A549 (cell line): ENCODE data around the gene HIVEP3. TPM values are rescaled to one million over a fixed set of nuclear protein-coding genes. Genes with fewer than 3 reads are reported as not detected.

Source experiments
- ATAC-seq, 2 experiments: fragments of 200-7000 bp in 1 of 2; fragments of >200 bp in 1 of 2; cut with Nextera tagmentation in 1 of 2; cut with Tn5 transposase in 1 of 2; 3 replicates each; pipeline versions ENCODE4 v1.8.0 to v1.9.1; 2018 to 2020; ENCODE audit warnings: mild to moderate bottlenecking in 1 of 2, moderate library complexity in 1 of 2
- CTCF ChIA-PET: fragments of 300-600 bp; sonication (Branson Sonifier 250); formaldehyde crosslinking; extraction: SDS; loops from one replicate; lab custom pipeline; 2021; ENCODE audit warnings: antibody characterized with exemption, inconsistent platforms; lab: Yijun Ruan, JAX
- POLR2A ChIA-PET: fragments of 350-600 bp; formaldehyde crosslinking; extraction: SDS; loops from one replicate; lab custom pipeline; 2021; ENCODE audit warnings: antibody characterized with exemption, inconsistent platforms; lab: Yijun Ruan, JAX
- DNase-seq, 2 experiments: peaks; one replicate each; pipeline versions ENCODE4 v3.0.0 to v3.0.0-alpha.2; 2011 to 2016; ENCODE audit warnings: low read depth in 1 of 2, low spot score in 1 of 2
- FAIRE-seq: peaks from 2 replicates; lab custom pipeline; 2011; peaks lifted over from hg19 to GRCh38; lab: Jason Lieb, UNC
- H3K27ac ChIP-seq, 2 experiments: fragments of >200 bp; sonication (Bioruptor Twin); formaldehyde crosslinking; 3 replicates each; pipeline ENCODE4 v1.5.1; 2016 to 2017
- H3K4me1 ChIP-seq: fragments of >200 bp; sonication (Bioruptor Twin); formaldehyde crosslinking; 3 replicates; pipeline ENCODE4 v1.6.1; 2016
- H3K4me2 ChIP-seq: fragments of >200 bp; sonication (Bioruptor Twin); formaldehyde crosslinking; 3 replicates; pipeline ENCODE4 v1.6.1; 2016
- H3K4me3 ChIP-seq: fragments of >200 bp; sonication (Bioruptor Twin); formaldehyde crosslinking; 3 replicates; pipeline ENCODE4 v1.5.1; 2016
- H3K9me3 ChIP-seq: fragments of >200 bp; sonication (Bioruptor Twin); formaldehyde crosslinking; 3 replicates; pipeline ENCODE4 v1.6.1; 2016
- ATOH8 ChIP-seq: fragments of 250-450 bp; sonication (Bioruptor Pico); IDR thresholded peaks from 2 replicates; pipeline ENCODE4 v1.5.0; 2020; ENCODE audit warnings: low read depth, mild to moderate bottlenecking, moderate library complexity
- EHF ChIP-seq: fragments of 250-450 bp; sonication (Bioruptor Pico); IDR thresholded peaks from 2 replicates; pipeline ENCODE4 v1.5.0; 2020; ENCODE audit warnings: mild to moderate bottlenecking
- ELK1 ChIP-seq: fragments of 150-350 bp; IDR thresholded peaks from 2 replicates; pipeline ENCODE4 v1.6.1; 2014; ENCODE audit warnings: low read depth, mild to moderate bottlenecking, low read length
- ESRRA ChIP-seq: fragments of 150-350 bp; IDR thresholded peaks from 2 replicates; pipeline ENCODE4 v1.6.1; 2014; ENCODE audit warnings: mild to moderate bottlenecking, low read length, borderline replicate concordance
- FOSL2 ChIP-seq, 2 experiments: fragments of 450-650 bp in 1 of 2; fragments of >200 bp in 1 of 2; sonication (Bioruptor Twin) in 1 of 2; formaldehyde crosslinking; IDR thresholded peaks; 2 replicates each; pipeline versions ENCODE4 v1.5.0 to v1.6.1; 2016 to 2020; ENCODE audit warnings: mild to moderate bottlenecking in 1 of 2, moderate library complexity in 1 of 2
- FOXS1 ChIP-seq: fragments of 250-450 bp; sonication (Bioruptor Pico); IDR thresholded peaks from 2 replicates; pipeline ENCODE4 v1.5.0; 2020; ENCODE audit warnings: mild to moderate bottlenecking, moderate library complexity
- GATA3 ChIP-seq: IDR thresholded peaks from 2 replicates; pipeline ENCODE4 v1.6.1; 2012; ENCODE audit warnings: borderline replicate concordance
- HMGXB4 ChIP-seq: fragments of 250-450 bp; sonication (Bioruptor Pico); IDR thresholded peaks from 2 replicates; pipeline ENCODE4 v1.5.0; 2021; ENCODE audit warnings: mild to moderate bottlenecking, moderate library complexity, borderline replicate concordance
- JUN ChIP-seq, 2 experiments: fragments of >200 bp; sonication (Bioruptor Twin); formaldehyde crosslinking; IDR thresholded peaks; 2 replicates in 1 of 2; 3 replicates in 1 of 2; pipeline ENCODE4 v1.6.1; 2016 to 2017
- MAFK ChIP-seq: fragments of 450-650 bp; IDR thresholded peaks from 2 replicates; pipeline ENCODE4 v1.6.1; 2014; ENCODE audit not compliant: partially characterized antibody
- MAX ChIP-seq: IDR thresholded peaks from 2 replicates; pipeline ENCODE4 v1.6.1; 2012
- NPAS2 ChIP-seq: fragments of 250-450 bp; sonication (Bioruptor Pico); IDR thresholded peaks from 2 replicates; pipeline ENCODE4 v1.8.0; 2022; ENCODE audit warnings: mild to moderate bottlenecking, moderate library complexity, borderline replicate concordance
- PBX3 ChIP-seq: IDR thresholded peaks from 2 replicates; pipeline ENCODE4 v1.6.1; 2012
- POLR2A ChIP-seq: IDR thresholded peaks from 2 replicates; pipeline ENCODE4 v1.6.1; 2012; ENCODE audit warnings: mild to moderate bottlenecking, low read length
- RAD21 ChIP-seq, 2 experiments: fragments of >200 bp in 1 of 2; sonication (Bioruptor Twin) in 1 of 2; formaldehyde crosslinking in 1 of 2; IDR thresholded peaks in 1 of 2; conservative IDR thresholded peaks in 1 of 2; 2 replicates in 1 of 2; 3 replicates in 1 of 2; pipeline ENCODE4 v1.6.1; 2012 to 2018; ENCODE audit warnings: inconsistent platforms in 1 of 2
- RARB ChIP-seq: fragments of 250-450 bp; sonication (Bioruptor Pico); IDR thresholded peaks from 2 replicates; pipeline ENCODE4 v1.8.0; 2021; ENCODE audit warnings: mild to moderate bottlenecking, moderate library complexity
- REST ChIP-seq: fragments of 200-600 bp; sonication (generic); IDR thresholded peaks from 2 replicates; pipeline ENCODE4 v1.6.1; 2016; ENCODE audit warnings: antibody characterized with exemption, mild to moderate bottlenecking, moderate library complexity
- RFX5 ChIP-seq: fragments of 450-650 bp; IDR thresholded peaks from 2 replicates; pipeline ENCODE4 v1.7.1; 2014; ENCODE audit warnings: antibody characterized with exemption, mild to moderate bottlenecking, moderate library complexity
- TFCP2L1 ChIP-seq: fragments of 250-450 bp; sonication (Bioruptor Pico); IDR thresholded peaks from 2 replicates; pipeline ENCODE4 v1.5.0; 2021; ENCODE audit warnings: mild to moderate bottlenecking
- USF2 ChIP-seq: fragments of 450-650 bp; IDR thresholded peaks from 2 replicates; pipeline ENCODE4 v1.6.1; 2014; ENCODE audit warnings: antibody characterized with exemption
- ZSCAN20 ChIP-seq: fragments of 250-450 bp; sonication (Bioruptor Pico); IDR thresholded peaks from 2 replicates; pipeline ENCODE4 v1.8.0; 2022; ENCODE audit warnings: mild to moderate bottlenecking, moderate library complexity
- WGBS: methylation state at CpG from one replicate; pipeline ENCODE4 v1.1.6; 2017; ENCODE audit errors: missing lambda C conversion rate; 5-methylcytosine and 5-hydroxymethylcytosine counted together
- polyA plus RNA-seq, 4 experiments: library from polyadenylated mRNA; depleted of rRNA in 3 of 4; stranded (reverse); fragments of >200 nt; fragmentation: RNase III in 1 of 4; extraction: RNeasy Plus Mini Kit Qiagen cat#74134 plus additional on column Dnase treatment in 1 of 4; gene quantifications; 2 replicates in 3 of 4; 3 replicates in 1 of 4; pipeline ENCODE4 v1.2.3, GENCODE V29; 2011 to 2017

Gene HIVEP3
- polyA plus RNA-seq, 2 of the 4 experiments (the other 2 are of a cell fraction): 1.5 to 2.0 TPM

GRCh38 chr1:41803656-41804055, 115.1 kb downstream of the HIVEP3 start (continued):
- no peak for TF ChIP-seq ESRRA
- TF ChIP-seq RFX5: no peak
- TF ChIP-seq POLR2A: no peak
- TF ChIP-seq TFCP2L1: no peak
- TF ChIP-seq NPAS2 (CRISPR knock-in tag): no peak
- no peak for TF ChIP-seq HMGXB4 (CRISPR knock-in tag)

GRCh38 chr1:41802532-41803501, 115.9 kb downstream of the HIVEP3 start:
- 76% methylated on average over 3 of the region's 4 CpGs for WGBS
- no peak overlapping the region for H3K4me3 ChIP-seq
- DNase-seq: no peak
- POLR2A ChIA-PET: no interaction called here
- H3K4me1 ChIP-seq: no peaks in the 10 kb centered on the region
- no peak for ATAC-seq
- TF ChIP-seq PBX3 (no peak), EHF (no peak), FOSL2 (IDR thresholded peaks at IDR 0.05) (no peak), FOSL2 (CRISPR knock-in tag; IDR thresholded peaks at IDR 0.05) (no peak), RARB (CRISPR knock-in tag) (no peak), JUN (IDR thresholded peaks at IDR 0.05) (no peak), ZSCAN20 (no peak), ATOH8 (CRISPR knock-in tag) (no peak), REST (no peak), GATA3 (no peak), MAX (no peak), USF2 (no peak), RAD21 (conservative IDR thresholded peaks at IDR 0.05 in 1 of 2, IDR thresholded peaks at IDR 0.05 in 1 of 2) (no peak), MAFK (no peak), ELK1 (no peak), FOXS1 (CRISPR knock-in tag) (no peak)
- CTCF ChIA-PET: interaction anchor here (1.4 kb wide), 1 partner anchor 229 kb away, joined by 4 read pairs; no protein-coding TSS in a partner anchor
- no peak overlapping the region for H3K27ac ChIP-seq
- no peak for FAIRE-seq
- no peak overlapping the region for H3K4me2 ChIP-seq
- H3K9me3 ChIP-seq: no peaks in the 10 kb centered on the region
